AG04449 (cell line): ENCODE data around the gene PPP2R2B.

Experiments
- CTCF ChIA-PET: fragments of 350-600 bp; formaldehyde crosslinking; extraction: SDS; loops from one replicate; lab custom pipeline; 2021; ENCODE audit warnings: antibody characterized with exemption; lab: Yijun Ruan, JAX
- POLR2A ChIA-PET: fragments of 400-600, 350-600 bp; formaldehyde crosslinking; extraction: SDS; loops from one replicate; lab custom pipeline; 2020; ENCODE audit warnings: antibody characterized with exemption, inconsistent platforms; lab: Yijun Ruan, JAX
- DNase-seq: peaks from one replicate; pipeline ENCODE4 v3.0.0-alpha.2; 2010; ENCODE audit warnings: low read depth, low spot score
- H3K4me3 ChIP-seq: 2 replicates; pipeline ENCODE4 v1.5.1; 2011; ENCODE audit warnings: low read depth, mild to moderate bottlenecking, control low read depth, low read length
- TF ChIP-seq, protein P1 (sequence below): IDR thresholded peaks from one replicate; pipeline ENCODE4 v1.5.1; 2011; ENCODE audit warnings: mild to moderate bottlenecking, moderate library complexity, low read length, control low read depth, inconsistent platforms; ENCODE audit not compliant: insufficient read depth; ENCODE audit errors: missing control alignments

The PPP2R2B gene

DNA sequence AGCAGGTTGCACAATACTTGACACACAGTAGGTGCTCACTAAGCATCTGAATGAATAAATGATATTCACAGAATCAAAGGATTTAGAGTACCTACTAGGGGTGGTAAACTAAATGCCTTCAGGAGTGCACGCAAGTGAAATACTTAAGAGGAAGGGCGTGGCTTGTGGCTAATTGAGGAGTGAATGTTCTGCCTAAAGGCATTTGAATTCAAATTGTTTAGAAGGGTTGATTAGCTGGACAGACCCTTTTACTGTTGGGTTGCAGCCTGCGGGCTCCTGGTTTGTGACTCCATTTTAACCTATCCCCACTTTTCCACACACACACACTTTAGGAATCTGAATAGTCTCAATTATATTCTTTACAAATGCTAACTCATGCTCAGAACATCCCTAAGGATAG is 63.1 kb downstream of the PPP2R2B start:
- no peak overlapping the region for H3K4me3 ChIP-seq
- ChIA-PET CTCF (no interaction called here), POLR2A (no interaction called here)
- TF ChIP-seq, protein P1, sequence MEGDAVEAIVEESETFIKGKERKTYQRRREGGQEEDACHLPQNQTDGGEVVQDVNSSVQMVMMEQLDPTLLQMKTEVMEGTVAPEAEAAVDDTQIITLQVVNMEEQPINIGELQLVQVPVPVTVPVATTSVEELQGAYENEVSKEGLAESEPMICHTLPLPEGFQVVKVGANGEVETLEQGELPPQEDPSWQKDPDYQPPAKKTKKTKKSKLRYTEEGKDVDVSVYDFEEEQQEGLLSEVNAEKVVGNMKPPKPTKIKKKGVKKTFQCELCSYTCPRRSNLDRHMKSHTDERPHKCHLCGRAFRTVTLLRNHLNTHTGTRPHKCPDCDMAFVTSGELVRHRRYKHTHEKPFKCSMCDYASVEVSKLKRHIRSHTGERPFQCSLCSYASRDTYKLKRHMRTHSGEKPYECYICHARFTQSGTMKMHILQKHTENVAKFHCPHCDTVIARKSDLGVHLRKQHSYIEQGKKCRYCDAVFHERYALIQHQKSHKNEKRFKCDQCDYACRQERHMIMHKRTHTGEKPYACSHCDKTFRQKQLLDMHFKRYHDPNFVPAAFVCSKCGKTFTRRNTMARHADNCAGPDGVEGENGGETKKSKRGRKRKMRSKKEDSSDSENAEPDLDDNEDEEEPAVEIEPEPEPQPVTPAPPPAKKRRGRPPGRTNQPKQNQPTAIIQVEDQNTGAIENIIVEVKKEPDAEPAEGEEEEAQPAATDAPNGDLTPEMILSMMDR: no peak
- DNase-seq: no peak

DNA sequence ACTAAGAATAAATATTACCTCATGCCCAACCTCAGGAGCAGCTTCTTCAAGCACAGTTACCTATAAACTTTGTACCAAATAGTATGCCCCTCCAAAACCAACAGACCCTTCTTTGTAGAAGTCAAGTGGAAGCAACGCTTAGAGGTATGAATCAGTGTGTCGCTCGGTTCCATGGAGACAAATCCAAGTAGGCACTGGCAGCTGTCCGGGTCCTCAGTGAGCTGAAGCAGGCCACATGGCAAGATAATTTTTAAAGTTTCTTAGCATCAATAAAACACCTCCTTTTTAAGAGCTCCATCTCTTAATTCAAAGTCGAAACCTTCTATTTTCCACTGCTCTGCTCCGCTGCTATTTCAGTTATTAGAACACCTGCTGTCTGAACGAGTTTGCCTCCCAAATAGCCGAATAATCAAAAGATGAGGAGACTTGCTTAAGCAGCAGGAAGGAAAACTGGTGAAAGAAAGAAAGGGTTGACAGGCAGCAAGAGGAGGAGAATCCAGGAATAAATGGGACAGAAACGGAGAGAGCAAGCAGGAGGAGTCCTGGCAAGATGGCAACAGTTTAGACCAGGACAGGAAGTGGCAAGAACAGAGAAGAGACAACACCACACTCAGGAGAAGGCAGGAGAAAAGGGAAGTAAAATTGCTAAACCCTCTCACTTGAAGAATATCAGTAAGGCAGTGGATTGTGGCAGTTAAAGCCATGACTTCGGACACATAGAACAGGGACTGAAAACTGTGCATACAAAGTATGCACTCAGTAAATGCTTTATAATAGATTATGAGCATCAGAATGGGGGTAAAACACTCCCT is 65.0 kb downstream of the PPP2R2B start:
- POLR2A ChIA-PET: no interaction called here
- no peak for DNase-seq
- TF ChIP-seq, protein P1: no peak
- CTCF ChIA-PET: no interaction called here
- H3K4me3 ChIP-seq: no peak overlapping the region

DNA sequence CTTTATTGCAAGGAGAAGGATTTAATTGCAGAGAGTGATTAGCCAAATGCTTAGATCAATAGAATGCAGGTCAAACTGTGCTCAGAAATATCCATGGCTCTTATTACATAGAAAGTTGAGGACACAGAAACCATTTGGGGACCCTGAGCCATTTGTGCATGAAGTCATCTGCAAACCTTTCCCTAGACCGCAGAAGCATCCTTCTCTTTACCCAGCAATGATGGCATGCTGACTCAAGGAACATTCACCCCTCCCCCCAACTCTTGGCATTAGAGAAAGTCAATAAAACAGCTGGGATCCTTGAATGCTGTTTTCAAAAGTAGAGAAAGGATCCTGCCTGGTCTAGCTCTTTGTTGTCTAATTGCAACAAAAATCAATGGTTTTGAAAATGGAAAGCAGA is 73.5 kb downstream of the PPP2R2B start:
- no peak for DNase-seq
- POLR2A ChIA-PET: interaction anchor here (0.5 kb wide), 1 partner anchor 139 kb away, joined by 4 read pairs; no protein-coding TSS in a partner anchor
- CTCF ChIA-PET: no interaction called here
- H3K4me3 ChIP-seq: no peak overlapping the region
- TF ChIP-seq, protein P1: no peak

DNA sequence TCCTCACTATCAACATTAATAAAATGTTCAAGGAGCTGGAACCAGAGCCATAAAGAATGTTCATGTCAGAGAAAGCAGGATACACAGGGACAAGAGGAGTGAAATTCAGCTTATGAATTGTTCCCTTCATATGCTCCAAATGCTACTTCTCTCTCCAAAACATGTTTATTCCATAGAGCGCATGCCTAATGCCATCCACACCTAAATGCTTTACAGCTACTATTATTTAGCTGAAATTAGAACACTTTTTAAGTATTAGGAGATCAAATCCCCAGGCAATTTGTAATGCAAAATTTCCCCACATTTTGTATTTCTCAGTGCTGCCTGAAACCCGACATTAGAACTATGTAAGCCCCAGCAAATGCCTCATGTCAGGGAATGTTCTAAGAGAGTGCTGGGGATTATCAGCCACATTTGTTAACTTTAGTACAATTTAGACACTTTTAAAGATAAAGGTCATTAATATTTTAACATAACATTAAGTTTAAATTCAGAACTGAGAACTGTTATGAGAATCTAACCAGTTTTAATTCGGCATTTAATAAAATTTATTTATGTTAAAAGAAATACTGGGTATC is 75.5 kb downstream of the PPP2R2B start:
- TF ChIP-seq, protein P1: no peak
- H3K4me3 ChIP-seq: no peak overlapping the region
- ChIA-PET POLR2A (no interaction called here), CTCF (no interaction called here)
- DNase-seq: no peak

DNA sequence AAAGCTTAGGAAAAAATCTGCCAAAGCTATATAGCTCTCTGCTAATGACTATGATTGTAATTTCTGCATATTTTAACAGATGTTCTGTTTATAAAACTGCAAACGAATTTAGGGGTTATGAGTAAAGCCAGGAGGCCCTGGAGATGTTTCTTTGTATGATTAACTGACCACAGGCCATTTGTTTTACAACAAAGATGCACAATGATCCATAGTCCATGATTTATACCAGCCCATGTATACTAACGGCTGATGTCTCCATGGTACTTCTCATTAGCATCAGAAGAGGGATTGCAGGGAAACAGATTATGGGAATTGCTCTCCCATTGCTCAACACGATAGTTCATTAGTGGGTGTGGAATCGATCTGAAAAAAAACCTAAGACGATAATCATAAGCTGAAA is 78.9 kb downstream of the PPP2R2B start:
- ChIA-PET CTCF (no interaction called here), POLR2A (no interaction called here)
- no peak for DNase-seq

DNA sequence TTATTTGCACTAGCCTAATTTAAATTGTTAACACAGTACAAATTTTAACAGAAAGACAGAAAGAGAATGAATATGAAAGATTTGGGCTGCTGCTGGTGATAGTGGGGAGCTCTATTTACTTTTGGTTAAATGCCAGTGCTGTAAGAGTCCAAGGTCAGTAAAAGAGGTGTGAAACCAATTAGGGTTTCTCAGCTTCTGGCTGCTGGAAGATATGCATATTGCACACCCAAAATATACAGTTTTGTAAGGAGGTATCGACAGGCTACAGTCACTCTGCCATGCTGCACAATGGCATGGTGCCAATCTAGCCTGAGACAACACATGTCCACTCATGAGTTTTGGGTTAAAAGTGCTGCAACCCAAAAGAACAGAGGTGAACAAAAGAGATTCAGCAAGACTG is 79.3 kb downstream of the PPP2R2B start:
- TF ChIP-seq, protein P1: no peak
- ChIA-PET POLR2A (no interaction called here), CTCF (no interaction called here)
- no peak for DNase-seq
- no peak overlapping the region for H3K4me3 ChIP-seq

More for the DNA sequence above, 78.9 kb downstream of the PPP2R2B start:
- TF ChIP-seq, protein P1: no peak
- no peak overlapping the region for H3K4me3 ChIP-seq
